Spinal cord (tissue), 10 donors: ENCODE results near the gene MB21D2. TPM values are rescaled to one million over a fixed set of nuclear protein-coding genes. Genes with fewer than 3 reads are reported as not detected.
"Not testable (repeated sequence)": the region's sequence is repeated elsewhere in the genome, so short reads cannot be mapped to it uniquely, and the experiment has no call there.

Source experiments
- DNase-seq, 6 donors: peaks; one replicate each; pipeline versions ENCODE4 v3.0.0 to v3.0.0-alpha.2; 2013 to 2015; ENCODE audit warnings: low spot score in 6 of 6, low read depth in 4 of 6
- H3K27ac ChIP-seq: one replicate; pipeline ENCODE4 v1.5.1; 2013; ENCODE audit warnings: low read depth, low read length, control low read depth
- H3K27me3 ChIP-seq: one replicate; pipeline ENCODE4 v1.6.1; 2013; ENCODE audit warnings: low read length; ENCODE audit not compliant: control insufficient read depth, insufficient read depth
- H3K36me3 ChIP-seq: one replicate; pipeline ENCODE4 v1.6.1; 2013; ENCODE audit warnings: low read length; ENCODE audit not compliant: control insufficient read depth, insufficient read depth
- H3K4me1 ChIP-seq: one replicate; pipeline ENCODE4 v1.6.1; 2013; ENCODE audit warnings: low read length; ENCODE audit not compliant: control insufficient read depth, insufficient read depth
- H3K4me3 ChIP-seq: one replicate; pipeline ENCODE4 v1.5.1; 2013; ENCODE audit warnings: low read depth, low read length, control low read depth
- H3K9me3 ChIP-seq: one replicate; pipeline ENCODE4 v1.6.1; 2013; ENCODE audit warnings: low read length; ENCODE audit not compliant: control insufficient read depth, insufficient read depth
- WGBS: methylation state at CpG from one replicate; pipeline ENCODE4 v1.1.5; 2013; ENCODE audit warnings: missing lambda C conversion rate; ENCODE audit not compliant: insufficient coverage; 5-methylcytosine and 5-hydroxymethylcytosine counted together
- long read RNA-seq, 4 donors: transcript quantifications; one replicate each; lab custom pipeline, GENCODE V29; 2026
- polyA plus RNA-seq, 2 donors: library from polyadenylated mRNA; unstranded; fragments of 120-200 nt; gene quantifications; one replicate each; pipeline ENCODE4 v1.2.1, GENCODE V29; 2013; ENCODE audit not compliant: insufficient read length in 2 of 2
- total RNA-seq, 2 donors: library from RNA; depleted of rRNA in 1 of 2; stranded (reverse); fragments of 120-200 nt in 1 of 2; fragments of >200 nt in 1 of 2; gene quantifications; one replicate each; pipeline versions ENCODE4 v1.2.3 to v1.2.4, GENCODE V29; 2013 to 2014
- donor health status: healthy.

Gene MB21D2, protein sequence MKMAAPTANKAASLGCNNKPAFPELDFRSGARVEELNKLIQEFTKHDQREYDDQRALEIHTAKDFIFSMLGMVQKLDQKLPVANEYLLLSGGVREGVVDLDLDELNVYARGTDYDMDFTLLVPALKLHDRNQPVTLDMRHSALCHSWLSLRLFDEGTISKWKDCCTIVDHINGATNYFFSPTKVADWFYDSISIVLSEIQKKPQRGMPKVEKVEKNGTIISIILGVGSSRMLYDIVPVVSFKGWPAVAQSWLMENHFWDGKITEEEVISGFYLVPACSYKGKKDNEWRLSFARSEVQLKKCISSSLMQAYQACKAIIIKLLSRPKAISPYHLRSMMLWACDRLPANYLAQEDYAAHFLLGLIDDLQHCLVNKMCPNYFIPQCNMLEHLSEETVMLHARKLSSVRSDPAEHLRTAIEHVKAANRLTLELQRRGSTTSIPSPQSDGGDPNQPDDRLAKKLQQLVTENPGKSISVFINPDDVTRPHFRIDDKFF
- total RNA-seq, result 10 to 100 TPM in 1 of 2 donors, 1 to 10 TPM in 1; 9.5 to 23.4 TPM
- 10 to 100 TPM; 18.9 to 23.4 TPM for polyA plus RNA-seq
- long read RNA-seq, donor 1, transcript MB21D2-201 (2 exons, 3,368 nt), result major isoform, 12 of 12 reads
- long read RNA-seq, donor 1, partial matches to known transcripts, result 0 of 12 reads
- long read RNA-seq, donor 1, other reads (novel, unspliced or antisense), result 0 of 12 reads
- long read RNA-seq, donor 2, partial matches to known transcripts, result 0 of 3 reads
- long read RNA-seq, donor 2, other reads (novel, unspliced or antisense), result 0 of 3 reads
- long read RNA-seq, donor 3, partial matches to known transcripts, result 0 of 3 reads
- long read RNA-seq, donor 3, other reads (novel, unspliced or antisense), result 0 of 3 reads
- long read RNA-seq, donor 4, partial matches to known transcripts, result 0 of 3 reads
- long read RNA-seq, donor 4, other reads (novel, unspliced or antisense), result 0 of 3 reads

DNA sequence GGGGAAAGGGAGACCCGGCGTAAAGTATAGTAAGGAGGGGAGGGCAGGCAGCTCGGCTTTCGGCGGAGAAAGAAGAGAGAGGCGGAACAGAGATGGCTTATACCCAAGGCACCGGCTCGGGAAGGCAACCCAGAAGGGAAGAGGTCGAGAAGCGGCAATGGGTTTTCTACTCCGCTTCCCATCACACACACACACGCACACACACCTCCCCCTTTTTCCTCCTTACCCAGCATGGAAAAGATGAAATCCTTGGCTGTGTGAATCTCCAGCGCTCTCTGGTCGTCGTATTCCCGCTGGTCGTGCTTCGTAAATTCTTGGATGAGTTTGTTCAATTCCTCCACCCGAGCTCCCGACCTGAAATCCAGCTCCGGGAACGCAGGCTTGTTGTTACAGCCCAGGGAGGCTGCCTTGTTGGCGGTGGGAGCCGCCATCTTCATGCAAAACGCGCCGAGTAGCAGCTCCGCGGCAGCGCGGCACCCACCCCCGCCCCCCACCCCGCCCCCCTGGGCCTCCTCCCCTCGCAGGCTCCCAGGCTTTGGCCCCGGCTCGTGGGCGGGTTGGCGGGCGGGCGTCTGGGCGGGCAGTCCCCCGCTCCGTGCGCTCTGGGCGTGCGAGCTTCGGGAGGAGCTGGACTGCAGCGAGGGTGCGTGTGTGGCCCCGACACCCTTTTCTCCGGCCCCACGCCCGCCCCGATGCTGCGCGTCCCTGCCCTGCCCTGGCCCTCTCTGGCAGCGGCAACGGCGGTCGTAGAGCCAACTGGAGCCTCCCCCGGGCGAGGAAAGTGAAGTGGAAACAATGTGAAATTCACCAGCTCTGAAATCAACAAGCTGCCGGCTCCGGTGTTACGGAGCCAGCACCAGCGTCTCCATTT lies at the start of gene MB21D2:
TSS of gene MB21D2 (minus strand) at position 453 of the 871 bp plus-strand sequence. CDS start at position 437, 16 bp downstream.
- Histone ChIP-seq H3K9me3 (no peaks in the 10 kb centered on the region), H3K36me3 (no peaks in the 10 kb centered on the region), H3K4me1 (peaks cover 15% of the 10 kb centered on the region), H3K27ac (peak within 1 kb of the TSS; percentile 93), H3K27me3 (peaks cover 3% of the 10 kb centered on the region), H3K4me3 (peak within 1 kb of the TSS; percentile 95)
- WGBS, result under 1% methylated on average over 45 of the region's 66 CpGs
- peak in 5 of 6 donors; percentile 66 to 94 (median 69) for DNase-seq

DNA sequence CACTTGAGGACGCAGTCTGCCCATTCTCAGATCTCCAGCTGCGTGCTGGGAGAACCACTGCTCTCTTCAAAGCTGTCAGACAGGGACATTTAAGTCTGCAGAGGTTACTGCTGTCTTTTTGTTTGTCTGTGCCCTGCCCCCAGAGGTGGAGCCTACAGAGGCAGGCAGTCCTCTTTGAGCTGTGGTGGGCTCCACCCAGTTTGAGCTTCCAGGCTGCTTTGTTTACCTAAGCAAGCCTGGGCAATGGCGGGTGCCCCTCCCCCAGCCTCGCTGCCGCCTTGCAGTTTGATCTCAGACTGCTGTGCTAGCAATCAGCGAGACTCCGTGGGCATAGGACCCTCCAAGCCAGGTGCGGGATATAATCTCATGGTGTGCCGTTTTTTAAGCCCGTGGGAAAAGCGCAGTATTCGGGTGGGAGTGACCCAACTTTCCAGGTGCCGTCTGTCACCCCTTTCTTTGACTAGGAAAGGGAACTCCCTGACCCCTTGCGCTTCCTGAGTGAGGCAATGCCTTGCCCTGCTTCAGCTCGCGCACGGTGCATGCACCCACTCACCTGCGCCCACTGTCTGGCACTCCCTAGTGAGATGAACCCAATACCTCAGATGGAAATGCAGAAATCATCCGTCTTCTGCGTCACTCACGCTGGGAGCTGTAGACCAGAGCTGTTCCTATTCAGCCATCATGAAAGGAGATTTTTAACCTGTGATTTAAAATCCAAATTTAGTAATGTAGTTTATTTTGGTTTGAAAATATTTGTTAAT lies 47.5 kb upstream of the MB21D2 start:
- not testable (repeated sequence) for H3K36me3 ChIP-seq, H3K27ac ChIP-seq, DNase-seq, H3K4me1 ChIP-seq, H3K9me3 ChIP-seq, H3K4me3 ChIP-seq, H3K27me3 ChIP-seq
- 95% methylated on average over 12 of the region's 21 CpGs for WGBS

DNA sequence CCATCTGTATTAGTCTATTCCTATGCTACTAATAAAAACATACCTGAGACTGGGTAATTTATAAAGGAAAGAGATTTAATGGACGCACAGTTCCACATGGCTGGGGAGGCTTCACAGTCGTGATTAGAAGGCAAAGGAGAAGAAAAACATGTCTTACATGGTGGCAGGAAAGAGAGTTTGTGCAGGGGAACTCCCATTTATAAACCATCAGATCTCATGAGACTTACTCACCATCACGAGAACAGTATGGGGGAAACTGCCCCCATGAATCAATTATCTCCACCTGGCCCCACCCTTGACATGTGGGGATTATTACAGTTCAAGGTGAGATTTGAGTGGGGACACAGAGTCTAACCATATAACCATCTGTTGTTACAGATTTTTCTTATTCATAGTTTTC lies 42.1 kb upstream of the MB21D2 start:
- H3K4me1 ChIP-seq, result no peaks in the 10 kb centered on the region
- no peaks in the 10 kb centered on the region for H3K36me3 ChIP-seq
- H3K9me3 ChIP-seq, result no peaks in the 10 kb centered on the region
- no peaks in the 10 kb centered on the region for H3K27me3 ChIP-seq
- no CpG with 5 or more reads among the region's 3 CpGs for WGBS
- H3K27ac ChIP-seq, result no peak overlapping the region
- DNase-seq, result no peak
- H3K4me3 ChIP-seq, result no peak overlapping the region

DNA sequence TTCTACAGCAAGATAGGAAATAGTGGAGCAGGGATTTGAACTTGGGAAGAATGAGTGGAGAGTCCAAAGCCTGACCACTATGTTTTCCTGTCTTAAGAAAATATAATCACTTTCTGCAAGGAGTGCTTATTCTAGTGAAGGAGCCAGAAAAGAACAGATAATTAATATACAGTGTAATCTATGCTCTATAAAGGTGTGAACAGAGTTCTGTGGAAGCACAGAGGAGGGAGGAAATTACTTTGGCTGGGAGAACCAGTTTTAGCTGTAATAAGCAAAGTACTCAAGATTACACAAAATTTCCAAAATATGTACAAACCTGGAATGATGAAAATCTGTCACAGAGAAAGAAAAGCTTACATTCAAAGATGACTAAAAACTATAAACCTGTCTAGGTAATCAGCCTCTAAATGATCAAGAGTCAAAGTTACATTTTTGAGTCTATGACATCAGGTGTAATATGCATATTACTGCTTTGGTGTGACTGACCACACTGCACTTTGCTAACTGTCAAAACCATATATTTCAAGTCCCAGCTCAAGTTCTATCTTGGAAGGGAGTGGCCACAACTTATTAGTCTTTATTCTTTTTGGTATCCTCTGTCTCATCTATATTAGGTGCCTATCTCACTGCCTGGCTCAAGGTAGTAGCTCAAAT lies 40.7 kb upstream of the MB21D2 start:
- Histone ChIP-seq H3K36me3 (no peaks in the 10 kb centered on the region), H3K4me1 (no peaks in the 10 kb centered on the region), H3K9me3 (no peaks in the 10 kb centered on the region), H3K4me3 (no peak overlapping the region), H3K27ac (no peak overlapping the region), H3K27me3 (no peaks in the 10 kb centered on the region)
- DNase-seq, result no peak

DNA sequence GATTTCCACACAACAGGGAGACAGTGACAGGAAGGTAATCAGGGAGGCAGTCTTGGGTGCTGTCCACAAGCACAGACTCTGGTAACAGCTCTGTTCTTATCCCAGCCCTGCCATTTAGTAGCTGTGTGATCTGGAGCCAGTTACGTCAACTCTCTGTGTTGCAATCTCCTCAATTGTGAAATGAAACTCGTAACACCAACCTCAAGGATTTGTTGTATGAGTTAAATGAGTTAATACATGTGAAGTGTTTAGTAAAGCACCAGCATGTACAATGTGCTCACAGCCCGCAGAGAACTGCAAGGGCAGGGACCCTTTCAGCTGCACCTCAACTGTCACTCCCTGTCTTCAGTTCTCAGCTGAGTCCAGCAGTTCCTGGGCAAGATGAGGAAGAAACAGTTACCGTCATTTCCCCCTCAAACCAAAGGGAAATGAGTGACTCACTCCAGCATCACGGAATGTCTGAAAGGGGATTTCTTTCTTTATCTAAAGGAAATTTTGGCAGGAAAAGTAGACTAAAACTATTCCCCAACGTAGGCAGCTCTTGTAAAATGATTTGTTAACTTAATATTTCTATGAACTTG lies 39.9 kb upstream of the MB21D2 start:
- no peaks in the 10 kb centered on the region for H3K36me3 ChIP-seq
- 80% methylated on average over 1 of the region's 6 CpGs for WGBS
- no peaks in the 10 kb centered on the region for H3K9me3 ChIP-seq
- no peaks in the 10 kb centered on the region for H3K27me3 ChIP-seq
- H3K4me1 ChIP-seq, result no peaks in the 10 kb centered on the region
- no peak overlapping the region for H3K27ac ChIP-seq
- no peak overlapping the region for H3K4me3 ChIP-seq
- peak in 2 of 6 donors; percentile 4 to 53 for DNase-seq

DNA sequence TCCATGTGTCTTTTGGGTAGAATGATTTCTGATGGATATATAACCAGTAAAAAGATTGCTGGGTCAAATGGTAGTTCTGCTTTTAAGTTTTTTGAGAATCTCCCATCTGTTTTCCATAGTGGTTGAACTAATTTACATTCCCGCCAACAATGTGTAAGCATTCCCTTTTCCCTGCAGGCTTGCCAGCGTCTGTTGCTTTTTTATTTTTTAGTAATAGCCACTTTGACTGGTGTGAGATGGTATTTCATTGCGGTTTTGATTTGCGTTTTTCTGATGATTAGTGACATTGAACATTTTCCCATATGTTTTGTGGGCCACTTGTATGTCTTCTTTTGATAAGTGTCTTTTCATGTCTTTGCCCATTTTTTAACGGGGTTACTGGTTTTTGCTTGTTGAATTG lies 36.3 kb upstream of the MB21D2 start:
- H3K27ac ChIP-seq, result no peak overlapping the region
- H3K36me3 ChIP-seq, result no peaks in the 10 kb centered on the region
- H3K27me3 ChIP-seq, result no peaks in the 10 kb centered on the region
- no peak overlapping the region for H3K4me3 ChIP-seq
- no CpG with 5 or more reads among the region's 5 CpGs for WGBS
- no peak for DNase-seq
- no peaks in the 10 kb centered on the region for H3K9me3 ChIP-seq
- H3K4me1 ChIP-seq, result no peaks in the 10 kb centered on the region

DNA sequence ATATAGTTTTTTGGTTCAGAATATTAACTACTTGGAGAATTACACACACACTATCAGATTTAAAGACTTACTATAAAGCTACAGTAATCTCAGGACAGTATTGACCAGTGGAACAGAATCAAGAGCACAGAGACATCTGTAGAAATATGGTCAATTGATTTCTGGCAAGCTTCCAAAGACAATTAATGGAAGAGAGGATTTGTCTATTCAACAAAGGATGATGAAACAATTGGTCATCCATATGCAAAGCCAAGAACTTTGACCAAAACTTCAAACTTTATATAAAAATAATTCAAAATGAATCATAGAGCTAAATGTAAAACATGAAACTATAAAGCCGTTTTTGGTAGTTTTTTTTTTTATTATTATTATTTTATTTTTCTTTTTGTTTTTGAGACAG lies 29.8 kb upstream of the MB21D2 start:
- no peak for DNase-seq
- Histone ChIP-seq H3K9me3 (no peaks in the 10 kb centered on the region), H3K4me1 (no peaks in the 10 kb centered on the region), H3K4me3 (no peak overlapping the region), H3K27ac (no peak overlapping the region), H3K27me3 (no peaks in the 10 kb centered on the region), H3K36me3 (no peaks in the 10 kb centered on the region)
- no CpG with 5 or more reads among the region's 1 CpG for WGBS

DNA sequence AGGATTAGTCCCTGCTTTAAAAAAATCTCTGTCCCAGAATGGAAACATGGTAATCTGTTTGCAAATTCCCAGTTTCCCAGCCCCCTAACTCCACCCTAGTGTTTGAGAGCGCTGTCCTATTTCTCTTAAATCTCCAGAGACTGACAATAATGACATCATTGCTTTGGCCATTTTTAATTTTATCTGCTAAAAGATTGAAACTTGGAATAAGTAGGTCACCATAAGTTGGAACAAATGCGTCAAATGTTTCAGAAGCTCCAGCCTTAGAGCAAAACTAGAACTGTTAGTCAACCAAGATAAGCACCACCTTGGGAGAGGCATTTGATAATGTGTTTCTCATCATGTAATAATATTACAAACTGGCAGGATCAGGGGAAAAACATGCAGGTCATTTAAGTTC lies 25.7 kb upstream of the MB21D2 start:
- Histone ChIP-seq H3K4me1 (no peaks in the 10 kb centered on the region), H3K4me3 (no peak overlapping the region), H3K27me3 (no peaks in the 10 kb centered on the region), H3K36me3 (no peaks in the 10 kb centered on the region), H3K27ac (no peak overlapping the region), H3K9me3 (no peaks in the 10 kb centered on the region)
- no peak for DNase-seq
- WGBS, result no CpG with 5 or more reads among the region's 2 CpGs
